SU-DHL-6 (cell line): ENCODE measurements around the gene HOXC13.

Source experiments
- H2AFZ ChIP-seq: fragments of 200-600 bp; sonication (generic); 2 replicates; pipeline ENCODE4 v1.6.1; 2014; ENCODE audit warnings: low read depth, mild to moderate bottlenecking, moderate library complexity, mixed read lengths, antibody characterized with exemption, low read length; ENCODE audit not compliant: severe bottlenecking
- H3F3A ChIP-seq: fragments of 200-600 bp; shearing (Covaris generic); 2 replicates; pipeline ENCODE4 v1.6.0; 2016; ENCODE audit warnings: antibody characterized with exemption, mild to moderate bottlenecking; ENCODE audit not compliant: insufficient read depth
- H3K27ac ChIP-seq: fragments of 200-600 bp; sonication (generic); 2 replicates; pipeline ENCODE4 v1.5.1; 2016; ENCODE audit warnings: low read depth, mild to moderate bottlenecking, low read length, moderate library complexity, mixed read lengths
- H3K27me3 ChIP-seq: fragments of 200-600 bp; sonication (generic), shearing (Covaris generic); 2 replicates; pipeline ENCODE4 v1.6.0; 2014; ENCODE audit warnings: mild to moderate bottlenecking, low read length
- H3K36me3 ChIP-seq: fragments of 200-600 bp; sonication (generic); 2 replicates; pipeline ENCODE4 v1.6.1; 2014; ENCODE audit warnings: mild to moderate bottlenecking, low read length, mixed read lengths
- H3K4me2 ChIP-seq: fragments of 300-600, 200-600 bp; shearing (Covaris generic), sonication (generic); 2 replicates; pipeline ENCODE4 v1.6.0; 2014; ENCODE audit warnings: low read length, low read depth, mild to moderate bottlenecking; ENCODE audit not compliant: poor library complexity, severe bottlenecking
- H3K4me3 ChIP-seq: fragments of 200-600 bp; sonication (generic); 2 replicates; pipeline ENCODE4 v1.5.1; 2014; ENCODE audit warnings: antibody characterized with exemption, low read length, mild to moderate bottlenecking, mixed read lengths; ENCODE audit not compliant: insufficient read depth, poor library complexity, severe bottlenecking
- H3K79me2 ChIP-seq: fragments of 200-600 bp; sonication (generic); 2 replicates; pipeline ENCODE4 v1.6.1; 2014; ENCODE audit warnings: mild to moderate bottlenecking, low read length, moderate library complexity; ENCODE audit not compliant: insufficient read depth
- H3K9ac ChIP-seq: fragments of 200-600 bp; sonication (generic); 2 replicates; pipeline ENCODE4 v1.7.0; 2014; ENCODE audit warnings: mild to moderate bottlenecking, low read length
- H3K9me2 ChIP-seq: fragments of 200-600 bp; sonication (generic); replicated peaks from 2 replicates; pipeline ENCODE4 v1.6.1; 2014; ENCODE audit warnings: low read length; ENCODE audit not compliant: insufficient read depth
- H3K9me3 ChIP-seq: fragments of 200-600 bp; sonication (generic); 2 replicates; pipeline ENCODE4 v1.6.1; 2014; ENCODE audit warnings: low read length, mixed read lengths; ENCODE audit not compliant: insufficient read depth
- H4K20me1 ChIP-seq: fragments of 200-600 bp; sonication (generic); 2 replicates; pipeline ENCODE4 v1.6.1; 2014; ENCODE audit warnings: low read depth, mild to moderate bottlenecking, antibody characterized with exemption, low read length, moderate library complexity, mixed read lengths
- EZH2phosphoT487 ChIP-seq: fragments of 200-600 bp; sonication (generic), shearing (Covaris generic); conservative IDR thresholded peaks from 2 replicates; pipeline ENCODE4 v1.6.1; 2018; ENCODE audit warnings: mild to moderate bottlenecking, antibody characterized with exemption, low read length, moderate library complexity, mixed read lengths
- TF ChIP-seq, protein P1 (sequence below): fragments of 200-600 bp; sonication (generic); IDR thresholded peaks from one replicate; pipeline ENCODE4 v1.5.1; 2017; ENCODE audit warnings: antibody characterized with exemption, mild to moderate bottlenecking, low read length, moderate library complexity; ENCODE audit not compliant: insufficient read depth, poor library complexity, severe bottlenecking

The HOXC13 gene, protein sequence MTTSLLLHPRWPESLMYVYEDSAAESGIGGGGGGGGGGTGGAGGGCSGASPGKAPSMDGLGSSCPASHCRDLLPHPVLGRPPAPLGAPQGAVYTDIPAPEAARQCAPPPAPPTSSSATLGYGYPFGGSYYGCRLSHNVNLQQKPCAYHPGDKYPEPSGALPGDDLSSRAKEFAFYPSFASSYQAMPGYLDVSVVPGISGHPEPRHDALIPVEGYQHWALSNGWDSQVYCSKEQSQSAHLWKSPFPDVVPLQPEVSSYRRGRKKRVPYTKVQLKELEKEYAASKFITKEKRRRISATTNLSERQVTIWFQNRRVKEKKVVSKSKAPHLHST

GRCh38 chr12:53938326-53939140, at the start of gene HOXC13:
HOXC13 (plus strand) TSS chr12:53938831; CDS start chr12:53938907, 76 bp downstream.
- no peaks in the 10 kb centered on the region for H4K20me1 ChIP-seq
- no peak for TF ChIP-seq EZH2phosphoT487
- TF ChIP-seq, protein P1, sequence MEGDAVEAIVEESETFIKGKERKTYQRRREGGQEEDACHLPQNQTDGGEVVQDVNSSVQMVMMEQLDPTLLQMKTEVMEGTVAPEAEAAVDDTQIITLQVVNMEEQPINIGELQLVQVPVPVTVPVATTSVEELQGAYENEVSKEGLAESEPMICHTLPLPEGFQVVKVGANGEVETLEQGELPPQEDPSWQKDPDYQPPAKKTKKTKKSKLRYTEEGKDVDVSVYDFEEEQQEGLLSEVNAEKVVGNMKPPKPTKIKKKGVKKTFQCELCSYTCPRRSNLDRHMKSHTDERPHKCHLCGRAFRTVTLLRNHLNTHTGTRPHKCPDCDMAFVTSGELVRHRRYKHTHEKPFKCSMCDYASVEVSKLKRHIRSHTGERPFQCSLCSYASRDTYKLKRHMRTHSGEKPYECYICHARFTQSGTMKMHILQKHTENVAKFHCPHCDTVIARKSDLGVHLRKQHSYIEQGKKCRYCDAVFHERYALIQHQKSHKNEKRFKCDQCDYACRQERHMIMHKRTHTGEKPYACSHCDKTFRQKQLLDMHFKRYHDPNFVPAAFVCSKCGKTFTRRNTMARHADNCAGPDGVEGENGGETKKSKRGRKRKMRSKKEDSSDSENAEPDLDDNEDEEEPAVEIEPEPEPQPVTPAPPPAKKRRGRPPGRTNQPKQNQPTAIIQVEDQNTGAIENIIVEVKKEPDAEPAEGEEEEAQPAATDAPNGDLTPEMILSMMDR: no peak
- H3K9me3 ChIP-seq: no peaks in the 10 kb centered on the region
- H3K27ac ChIP-seq: no peak within 1 kb of the TSS
- H3K4me3 ChIP-seq: no peak within 1 kb of the TSS
- no peak within 1 kb of the TSS for H3K9ac ChIP-seq
- no peaks in the 10 kb centered on the region for H3K36me3 ChIP-seq
- no peak within 1 kb of the TSS for H2AFZ ChIP-seq
- H3K79me2 ChIP-seq: no peaks in the 10 kb centered on the region
- no peaks in the 10 kb centered on the region for H3F3A ChIP-seq
- no peaks in the 10 kb centered on the region for H3K27me3 ChIP-seq
- H3K9me2 ChIP-seq: no peaks in the 10 kb centered on the region
- no peak within 1 kb of the TSS for H3K4me2 ChIP-seq

DNA sequence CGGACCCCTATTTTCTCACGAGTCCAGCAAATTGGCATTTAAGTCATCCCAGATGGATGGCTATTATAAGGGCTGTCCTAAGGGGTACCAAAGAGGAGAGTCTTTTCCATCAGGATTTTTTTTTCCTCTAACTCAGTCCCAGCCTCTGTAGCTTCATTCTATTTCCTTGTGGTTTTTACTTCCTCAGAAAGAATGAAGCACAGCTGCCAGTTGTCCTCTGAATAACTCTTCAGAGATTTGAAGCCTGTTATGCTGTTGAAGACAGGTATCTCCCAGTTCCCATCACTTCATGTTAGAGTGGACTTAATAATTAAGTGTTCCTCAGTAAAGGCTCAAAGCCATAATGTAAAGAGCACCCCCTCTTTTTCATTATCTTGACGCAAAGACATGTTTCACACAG, 48.5 kb upstream of the HOXC13 start:
- H3K4me2 ChIP-seq: no peak overlapping the region
- H3K9ac ChIP-seq: no peak overlapping the region
- no peaks in the 10 kb centered on the region for H3K9me2 ChIP-seq
- H2AFZ ChIP-seq: no peak overlapping the region
- no peaks in the 10 kb centered on the region for H4K20me1 ChIP-seq
- H3K27ac ChIP-seq: no peak overlapping the region
- no peaks in the 10 kb centered on the region for H3F3A ChIP-seq
- H3K36me3 ChIP-seq: no peaks in the 10 kb centered on the region
- TF ChIP-seq EZH2phosphoT487: no peak
- TF ChIP-seq, protein P1: no peak
- H3K27me3 ChIP-seq: no peaks in the 10 kb centered on the region
- no peak overlapping the region for H3K4me3 ChIP-seq
- no peaks in the 10 kb centered on the region for H3K79me2 ChIP-seq
- no peaks in the 10 kb centered on the region for H3K9me3 ChIP-seq

GRCh38 chr12:53892762-53893395, 45.8 kb upstream of the HOXC13 start:
- Histone ChIP-seq H3K4me3 (no peak overlapping the region), H3F3A (no peaks in the 10 kb centered on the region), H3K79me2 (no peaks in the 10 kb centered on the region), H2AFZ (no peak overlapping the region), H3K9me3 (no peaks in the 10 kb centered on the region), H3K4me2 (no peak overlapping the region), H3K36me3 (no peaks in the 10 kb centered on the region), H3K9ac (no peak overlapping the region), H4K20me1 (no peaks in the 10 kb centered on the region), H3K9me2 (no peaks in the 10 kb centered on the region), H3K27ac (no peak overlapping the region), H3K27me3 (no peaks in the 10 kb centered on the region)
- TF ChIP-seq, protein P1: no peak
- TF ChIP-seq EZH2phosphoT487: no peak
